MCF 10A (cell line): Measurements from ENCODE around the gene TSC22D4. TPM values are rescaled to one million over a fixed set of nuclear protein-coding genes. Genes with fewer than 3 reads are reported as not detected.

Experiments used
- BruUV-seq: library from RNA; stranded (reverse); fragments of 400-500 nt; replicated peaks from 2 replicates; lab custom pipeline; 2021; lab: Mats Ljungman, UMichigan
- CTCF ChIA-PET: fragments of 300-600 bp; sonication (Branson Sonifier 250); formaldehyde crosslinking; extraction: SDS; loops from one replicate; lab custom pipeline; 2021; ENCODE audit warnings: antibody characterized with exemption, inconsistent platforms; lab: Yijun Ruan, JAX
- POLR2A ChIA-PET: fragments of 300-600, 350-650 bp; sonication (Branson Sonifier 250); formaldehyde crosslinking; extraction: SDS; loops from one replicate; lab custom pipeline; 2020; ENCODE audit warnings: antibody characterized with exemption, inconsistent platforms; lab: Yijun Ruan, JAX
- DNase-seq: peaks from one replicate; pipeline ENCODE4 v3.0.0-alpha.2; 2018; ENCODE audit not compliant: unreplicated experiment
- H3K27ac Mint-ChIP-seq: one replicate; pipeline ENCODE4 v1.8.0; 2022; ENCODE audit warnings: mild to moderate bottlenecking, low read depth, mixed read lengths; ENCODE audit not compliant: unreplicated experiment
- H3K27me3 Mint-ChIP-seq: one replicate; pipeline ENCODE4 v1.8.0; 2022; ENCODE audit warnings: mixed read lengths; ENCODE audit not compliant: insufficient read depth, unreplicated experiment
- H3K36me3 Mint-ChIP-seq: one replicate; pipeline ENCODE4 v1.8.0; 2022; ENCODE audit warnings: mild to moderate bottlenecking, moderate library complexity, mixed read lengths; ENCODE audit not compliant: insufficient read depth, unreplicated experiment
- H3K4me1 Mint-ChIP-seq: one replicate; pipeline ENCODE4 v1.8.0; 2022; ENCODE audit warnings: mixed read lengths; ENCODE audit not compliant: insufficient read depth, unreplicated experiment
- H3K4me3 Mint-ChIP-seq: one replicate; pipeline ENCODE4 v1.8.0; 2022; ENCODE audit warnings: mild to moderate bottlenecking, moderate library complexity, mixed read lengths; ENCODE audit not compliant: unreplicated experiment
- H3K9me3 Mint-ChIP-seq: one replicate; pipeline ENCODE4 v1.8.0; 2022; ENCODE audit warnings: mixed read lengths; ENCODE audit not compliant: unreplicated experiment
- intact Hi-C: fragments of 100-400 bp; cut with micrococcal nuclease; formaldehyde crosslinking; loops from 2 replicates; pipeline ENCODE4 v1.14.1; 2022
- total RNA-seq: library from RNA; stranded (reverse); gene quantifications from 2 replicates; pipeline ENCODE4 v1.2.3, GENCODE V29; 2022
- TF ChIP-seq, protein P1 (sequence below): fragments of 200-600 bp; IDR thresholded peaks from one replicate; pipeline ENCODE4 v1.8.0; 2022; ENCODE audit warnings: antibody characterized with exemption, mild to moderate bottlenecking; ENCODE audit not compliant: unreplicated experiment

The TSC22D4 gene
- total RNA-seq, 1 experiment from 2014 or later, result 36.0 TPM

GRCh38 chr7:100521076-100521475, 42.1 kb upstream of the TSC22D4 start:
- H3K36me3 Mint-ChIP-seq, result peaks cover 6% of the 10 kb centered on the region
- BruUV-seq, result no TSS peak

GRCh38 chr7:100520138-100520537, 41.1 kb upstream of the TSC22D4 start:
- peaks cover 11% of the 10 kb centered on the region for H3K36me3 Mint-ChIP-seq
- DNase-seq, result no peak
- TF ChIP-seq, protein P1, sequence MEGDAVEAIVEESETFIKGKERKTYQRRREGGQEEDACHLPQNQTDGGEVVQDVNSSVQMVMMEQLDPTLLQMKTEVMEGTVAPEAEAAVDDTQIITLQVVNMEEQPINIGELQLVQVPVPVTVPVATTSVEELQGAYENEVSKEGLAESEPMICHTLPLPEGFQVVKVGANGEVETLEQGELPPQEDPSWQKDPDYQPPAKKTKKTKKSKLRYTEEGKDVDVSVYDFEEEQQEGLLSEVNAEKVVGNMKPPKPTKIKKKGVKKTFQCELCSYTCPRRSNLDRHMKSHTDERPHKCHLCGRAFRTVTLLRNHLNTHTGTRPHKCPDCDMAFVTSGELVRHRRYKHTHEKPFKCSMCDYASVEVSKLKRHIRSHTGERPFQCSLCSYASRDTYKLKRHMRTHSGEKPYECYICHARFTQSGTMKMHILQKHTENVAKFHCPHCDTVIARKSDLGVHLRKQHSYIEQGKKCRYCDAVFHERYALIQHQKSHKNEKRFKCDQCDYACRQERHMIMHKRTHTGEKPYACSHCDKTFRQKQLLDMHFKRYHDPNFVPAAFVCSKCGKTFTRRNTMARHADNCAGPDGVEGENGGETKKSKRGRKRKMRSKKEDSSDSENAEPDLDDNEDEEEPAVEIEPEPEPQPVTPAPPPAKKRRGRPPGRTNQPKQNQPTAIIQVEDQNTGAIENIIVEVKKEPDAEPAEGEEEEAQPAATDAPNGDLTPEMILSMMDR, result no peak
- no peak overlapping the region for H3K27ac Mint-ChIP-seq
- H3K4me3 Mint-ChIP-seq, result no peak overlapping the region
- H3K27me3 Mint-ChIP-seq, result no peaks in the 10 kb centered on the region
- CTCF ChIA-PET, result interaction anchor here (0.6 to 0.9 kb wide), 5 partner anchors 8 to 70 kb away, joined by 3 to 5 read pairs (median 4); partner anchors contain the start of gene AGFG2
- POLR2A ChIA-PET, result interaction anchor here (0.7 to 1.2 kb wide), 2 partner anchors 20 to 22 kb away, joined by 3 read pairs; no protein-coding TSS in a partner anchor
- BruUV-seq, result no TSS peak
- no peaks in the 10 kb centered on the region for H3K9me3 Mint-ChIP-seq
- intact Hi-C loops, result no loop called here
- H3K4me1 Mint-ChIP-seq, result peaks cover 11% of the 10 kb centered on the region

More at GRCh38 chr7:100521076-100521475, 42.1 kb upstream of the TSC22D4 start:
- Mint-ChIP-seq H3K4me1 (peaks cover 6% of the 10 kb centered on the region), H3K9me3 (no peaks in the 10 kb centered on the region), H3K4me3 (no peak overlapping the region), H3K27me3 (no peaks in the 10 kb centered on the region), H3K27ac (no peak overlapping the region)
- intact Hi-C loops, result no loop called here
- DNase-seq, result no peak
- ChIA-PET POLR2A (no interaction called here), CTCF (no interaction called here)
- TF ChIP-seq, protein P1, result no peak

DNA sequence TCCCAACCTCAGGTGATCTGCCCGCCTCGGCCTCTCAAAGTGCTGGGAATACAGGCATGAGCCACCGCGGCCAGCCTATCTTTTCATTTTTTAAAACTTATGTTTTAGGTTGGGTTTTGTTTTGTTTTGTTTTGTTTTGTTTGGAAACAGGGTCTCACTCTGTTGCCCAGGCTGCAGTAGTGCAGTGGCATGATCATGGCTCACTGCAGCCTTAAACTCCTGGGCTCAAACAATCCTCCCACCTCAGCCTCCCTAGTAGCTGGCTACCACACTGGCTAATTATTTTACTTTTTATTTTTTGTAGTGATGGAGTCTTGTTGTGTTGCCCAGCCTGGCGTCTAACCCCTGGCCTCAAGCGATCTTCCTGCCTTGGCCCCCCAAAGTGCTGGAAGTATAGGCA, 40.6 kb upstream of the TSC22D4 start:
- intact Hi-C loops, result no loop called here
- no peak for DNase-seq
- no peaks in the 10 kb centered on the region for H3K27me3 Mint-ChIP-seq
- TF ChIP-seq, protein P1, result no peak
- POLR2A ChIA-PET, result interaction anchor here (0.7 to 1.2 kb wide), 2 partner anchors 20 to 23 kb away, joined by 3 read pairs; no protein-coding TSS in a partner anchor
- no peaks in the 10 kb centered on the region for H3K9me3 Mint-ChIP-seq
- no TSS peak for BruUV-seq
- peaks cover 11% of the 10 kb centered on the region for H3K36me3 Mint-ChIP-seq
- H3K27ac Mint-ChIP-seq, result no peak overlapping the region
- CTCF ChIA-PET, result interaction anchor here (0.6 to 0.8 kb wide), 3 partner anchors 9 to 28 kb away, joined by 3 to 4 read pairs (median 3); partner anchors contain the start of gene AGFG2
- peaks cover 15% of the 10 kb centered on the region for H3K4me1 Mint-ChIP-seq
- H3K4me3 Mint-ChIP-seq, result no peak overlapping the region

- BruUV-seq, result no TSS peak
- peaks cover 11% of the 10 kb centered on the region for H3K36me3 Mint-ChIP-seq
- no peaks in the 10 kb centered on the region for H3K9me3 Mint-ChIP-seq
- H3K4me1 Mint-ChIP-seq, result peaks cover 15% of the 10 kb centered on the region
- POLR2A ChIA-PET, result interaction anchor here (1.1 to 2.4 kb wide), 3 partner anchors 22 to 39 kb away, joined by 3 to 14 read pairs (median 6); partner anchors contain the start of gene AGFG2
- intact Hi-C loops, result no loop called here
- CTCF ChIA-PET, result interaction anchor here (0.6 kb wide), 3 partner anchors 147 to 1065 kb away, joined by 3 read pairs; no protein-coding TSS in a partner anchor
- DNase-seq, result no peak
- H3K4me3 Mint-ChIP-seq, result no peak overlapping the region
- no peaks in the 10 kb centered on the region for H3K27me3 Mint-ChIP-seq
- no peak overlapping the region for H3K27ac Mint-ChIP-seq
- TF ChIP-seq, protein P1, result no peak
Observed at GRCh38 chr7:100517305-100517704, 38.3 kb upstream of the TSC22D4 start.
